Measurements from ENCODE around the gene SLC2A6.

The SLC2A6 gene

GRCh38 chr9:133515615-133516255, 36.8 kb upstream of the SLC2A6 start:
- DNase-seq: no peak

GRCh38 chr9:133515240-133515610, 36.3 kb upstream of the SLC2A6 start:
- no peak for DNase-seq

- no peak for DNase-seq
Observed at GRCh38 chr9:133514460-133515239, 35.8 kb upstream of the SLC2A6 start.

- DNase-seq: no peak
Observed at GRCh38 chr9:133513214-133514100, 34.6 kb upstream of the SLC2A6 start.

GRCh38 chr9:133512253-133513213, 33.6 kb upstream of the SLC2A6 start:
- DNase-seq: no peak

GRCh38 chr9:133511607-133512006, 32.7 kb upstream of the SLC2A6 start:
- DNase-seq: no peak

- DNase-seq: no peak
Observed at GRCh38 chr9:133510926-133511505, 32.1 kb upstream of the SLC2A6 start.

GRCh38 chr9:133509179-133510083, 30.5 kb upstream of the SLC2A6 start:
- DNase-seq: no peak

- DNase-seq: no peak
Observed at GRCh38 chr9:133508046-133508445, 29.1 kb upstream of the SLC2A6 start.

GRCh38 chr9:133507246-133507965, 28.5 kb upstream of the SLC2A6 start:
- no peak for DNase-seq

- DNase-seq: no peak
Observed at GRCh38 chr9:133506653-133507038, 27.7 kb upstream of the SLC2A6 start.

GRCh38 chr9:133505901-133506652, 27.2 kb upstream of the SLC2A6 start:
- no peak for DNase-seq

GRCh38 chr9:133505186-133505830, 26.4 kb upstream of the SLC2A6 start:
- no peak for DNase-seq

GRCh38 chr9:133502112-133502511, 23.2 kb upstream of the SLC2A6 start:
- no peak for DNase-seq

GRCh38 chr9:133499892-133500270, 21.0 kb upstream of the SLC2A6 start:
- no peak for DNase-seq

- no peak for DNase-seq
Observed at GRCh38 chr9:133499132-133499891, 20.4 kb upstream of the SLC2A6 start.

- DNase-seq: no peak
Observed at GRCh38 chr9:133496861-133497842, 18.3 kb upstream of the SLC2A6 start.
